SH-SY5Y (cell line): ENCODE measurements around the gene STK24.

Experiments used
- GATA2 ChIP-seq: IDR thresholded peaks from 2 replicates; pipeline ENCODE4 v1.6.1; 2011; ENCODE audit warnings: mild to moderate bottlenecking, low read depth, low read length
- GATA3 ChIP-seq: IDR thresholded peaks from 2 replicates; pipeline ENCODE4 v1.6.1; 2011; ENCODE audit warnings: low read depth, mild to moderate bottlenecking, low read length, moderate library complexity

GRCh38 chr13:98485561-98485960 is 91.3 kb downstream of the STK24 start:
- TF ChIP-seq GATA2 (no peak), GATA3 (no peak)
